Measurements from ENCODE around the gene PTPRF. TPM values are rescaled to one million over a fixed set of nuclear protein-coding genes. Genes with fewer than 3 reads are reported as not detected.

PTPRF gene
- total and polyA plus RNA-seq, 4 donors: 40.0 to 160 (median 92.1) TPM

- WGBS, 2 donors: 85 to 88% methylated on average over 10 of the region's 10 CpGs
- Histone ChIP-seq H3K4me3 (no peak overlapping the region), H3K27me3 (ENCODE audit: control insufficient read depth in 3 of 3, insufficient read depth in 3 of 3, low read length in 2 of 3) (no peaks in the 10 kb centered on the region), H3K36me3 (ENCODE audit: control insufficient read depth in 4 of 4, insufficient read depth in 4 of 4, low read length in 4 of 4) (peaks cover 0 to 21% (median 11%) of the 10 kb centered on the region in 4 donors), H3K9ac (ENCODE audit: insufficient read depth in 1 of 2, low read length in 2 of 2) (no peak overlapping the region), H3K9me3 (ENCODE audit: control insufficient read depth in 4 of 4, insufficient read depth in 3 of 4, low read length in 3 of 4) (no peaks in the 10 kb centered on the region), H3K4me1 (ENCODE audit: control insufficient read depth in 5 of 5, insufficient read depth in 5 of 5, low read length in 5 of 5) (no peaks in the 10 kb centered on the region), H3K27ac (ENCODE audit: low read depth in 1 of 2, low read length in 1 of 2) (no peak overlapping the region)
- TF ChIP-seq CTCF (IDR thresholded peaks at IDR 0.05; ENCODE audit: control extremely low read depth, extremely low read depth): no peak
- DNase-seq: no peak
- ATAC-seq (ENCODE audit: insufficient read depth, low FRiP score): no peak
Observed at GRCh38 chr1:43622471-43622870, 91.8 kb downstream of the PTPRF start.

DNA sequence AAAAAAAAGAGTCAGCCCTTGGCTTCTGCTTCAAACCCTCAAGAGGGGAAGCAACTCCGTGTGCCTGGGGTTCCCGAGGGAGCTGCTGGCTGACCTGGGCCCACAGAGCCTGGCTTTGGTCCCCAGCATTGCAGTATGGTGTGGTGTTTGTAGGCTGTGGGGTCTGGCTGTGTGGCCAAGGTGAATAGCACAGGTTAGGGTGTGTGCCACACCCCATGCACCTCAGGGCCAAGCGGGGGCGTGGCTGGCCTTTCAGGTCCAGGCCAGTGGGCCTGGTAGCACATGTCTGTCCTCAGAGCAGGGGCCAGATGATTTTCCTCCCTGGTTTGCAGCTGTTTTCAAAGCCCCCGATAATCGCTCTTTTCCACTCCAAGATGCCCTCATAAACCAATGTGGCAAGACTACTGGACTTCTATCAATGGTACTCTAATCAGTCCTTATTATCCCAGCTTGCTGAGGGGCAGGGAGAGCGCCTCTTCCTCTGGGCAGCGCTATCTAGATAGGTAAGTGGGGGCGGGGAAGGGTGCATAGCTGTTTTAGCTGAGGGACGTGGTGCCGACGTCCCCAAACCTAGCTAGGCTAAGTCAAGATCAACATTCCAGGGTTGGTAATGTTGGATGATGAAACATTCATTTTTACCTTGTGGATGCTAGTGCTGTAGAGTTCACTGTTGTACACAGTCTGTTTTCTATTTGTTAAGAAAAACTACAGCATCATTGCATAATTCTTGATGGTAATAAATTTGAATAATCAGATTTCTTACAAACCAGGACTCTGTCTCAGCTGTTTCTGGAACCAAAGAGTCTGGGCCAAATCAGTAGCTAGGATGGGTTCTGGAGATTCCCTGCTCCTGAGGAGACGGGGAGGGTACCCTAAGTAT lies 92.5 kb downstream of the PTPRF start:
- 92 to 94% methylated on average over 13 of the region's 13 CpGs for WGBS, 2 donors
- no peak for DNase-seq
- no peak for ATAC-seq (ENCODE audit: insufficient read depth, low FRiP score)
- Histone ChIP-seq H3K27me3 (ENCODE audit: control insufficient read depth in 3 of 3, insufficient read depth in 3 of 3, low read length in 2 of 3) (no peaks in the 10 kb centered on the region), H3K27ac (ENCODE audit: low read depth in 1 of 2, low read length in 1 of 2) (no peak overlapping the region), H3K4me3 (no peak overlapping the region), H3K9me3 (ENCODE audit: control insufficient read depth in 4 of 4, insufficient read depth in 3 of 4, low read length in 3 of 4) (no peaks in the 10 kb centered on the region), H3K4me1 (ENCODE audit: control insufficient read depth in 5 of 5, insufficient read depth in 5 of 5, low read length in 5 of 5) (no peaks in the 10 kb centered on the region), H3K9ac (ENCODE audit: insufficient read depth in 1 of 2, low read length in 2 of 2) (no peak overlapping the region), H3K36me3 (ENCODE audit: control insufficient read depth in 4 of 4, insufficient read depth in 4 of 4, low read length in 4 of 4) (peaks cover 0 to 18% (median 11%) of the 10 kb centered on the region in 4 donors)
- TF ChIP-seq CTCF (IDR thresholded peaks at IDR 0.05; ENCODE audit: control extremely low read depth, extremely low read depth): no peak

GRCh38 chr1:43625063-43625780 lies 94.5 kb downstream of the PTPRF start:
- H3K9me3 ChIP-seq (ENCODE audit: control insufficient read depth in 4 of 4, insufficient read depth in 3 of 4, low read length in 3 of 4): no peaks in the 10 kb centered on the region
- ATAC-seq (ENCODE audit: insufficient read depth, low FRiP score) (no peak), DNase-seq (no peak)
- no peak overlapping the region for H3K9ac ChIP-seq (ENCODE audit: insufficient read depth in 1 of 2, low read length in 2 of 2)
- TF ChIP-seq CTCF (IDR thresholded peaks at IDR 0.05; ENCODE audit: control extremely low read depth, extremely low read depth): no peak
- 91 to 92% methylated on average over 16 of the region's 16 CpGs for WGBS, 2 donors
- no peak overlapping the region for H3K27ac ChIP-seq (ENCODE audit: low read depth in 1 of 2, low read length in 1 of 2)
- H3K4me1 ChIP-seq (ENCODE audit: control insufficient read depth in 5 of 5, insufficient read depth in 5 of 5, low read length in 5 of 5): no peaks in the 10 kb centered on the region
- no peaks in the 10 kb centered on the region for H3K27me3 ChIP-seq (ENCODE audit: control insufficient read depth in 3 of 3, insufficient read depth in 3 of 3, low read length in 2 of 3)
- no peak overlapping the region for H3K4me3 ChIP-seq
- H3K36me3 ChIP-seq (ENCODE audit: control insufficient read depth in 4 of 4, insufficient read depth in 4 of 4, low read length in 4 of 4): peaks cover 0 to 8% (median 6%) of the 10 kb centered on the region in 4 donors
